ENCODE measurements around the gene TBC1D7.

- no peak for TF ChIP-seq EP300 (IDR thresholded peaks at IDR 0.05)
- TF ChIP-seq CTCF (IDR thresholded peaks at IDR 0.05) = no peak
Observed at GRCh38 chr6:13355999-13356785, 27.9 kb upstream of the TBC1D7 start.

Data from upper lobe of left lung (tissue), 4 donors.